HG02571 (cell line): ENCODE results near the gene GRID1.

Source experiments
- ATAC-seq: cut with Tn5 transposase; IDR thresholded peaks from one replicate; pipeline ENCODE4 v1.9.1; 2021; ENCODE audit warnings: mild to moderate bottlenecking, moderate library complexity; ENCODE audit not compliant: unreplicated experiment

GRID1 gene

GRCh38 chr10:86355571-86356038 lies 11.0 kb downstream of the GRID1 start:
- no peak for ATAC-seq

GRCh38 chr10:86354761-86355540 lies 11.6 kb downstream of the GRID1 start:
- peak; percentile 50 for ATAC-seq

- ATAC-seq = no peak
These were observed 12.8 kb downstream of the GRID1 start for GRCh38 chr10:86353506-86354485.

DNA sequence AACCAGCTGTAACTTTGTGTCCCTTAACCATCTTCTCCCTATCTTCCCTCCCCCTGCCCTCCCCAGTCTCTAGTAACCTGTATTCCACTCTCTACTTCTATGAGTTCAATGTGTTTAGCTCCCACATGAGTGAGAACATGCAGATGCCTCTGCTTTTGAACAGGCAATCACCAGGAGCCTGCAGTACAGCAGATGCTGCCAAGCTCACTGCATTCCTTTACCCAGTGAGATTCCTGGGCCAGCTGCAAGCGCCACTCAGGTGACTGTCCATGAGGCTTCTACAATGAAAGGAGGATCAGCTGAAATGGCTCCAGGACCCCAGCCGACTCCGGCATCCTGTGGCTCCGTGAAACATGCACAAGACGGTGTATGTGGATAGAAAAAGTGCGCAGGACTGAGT lies 15.7 kb downstream of the GRID1 start:
- ATAC-seq = no peak

DNA sequence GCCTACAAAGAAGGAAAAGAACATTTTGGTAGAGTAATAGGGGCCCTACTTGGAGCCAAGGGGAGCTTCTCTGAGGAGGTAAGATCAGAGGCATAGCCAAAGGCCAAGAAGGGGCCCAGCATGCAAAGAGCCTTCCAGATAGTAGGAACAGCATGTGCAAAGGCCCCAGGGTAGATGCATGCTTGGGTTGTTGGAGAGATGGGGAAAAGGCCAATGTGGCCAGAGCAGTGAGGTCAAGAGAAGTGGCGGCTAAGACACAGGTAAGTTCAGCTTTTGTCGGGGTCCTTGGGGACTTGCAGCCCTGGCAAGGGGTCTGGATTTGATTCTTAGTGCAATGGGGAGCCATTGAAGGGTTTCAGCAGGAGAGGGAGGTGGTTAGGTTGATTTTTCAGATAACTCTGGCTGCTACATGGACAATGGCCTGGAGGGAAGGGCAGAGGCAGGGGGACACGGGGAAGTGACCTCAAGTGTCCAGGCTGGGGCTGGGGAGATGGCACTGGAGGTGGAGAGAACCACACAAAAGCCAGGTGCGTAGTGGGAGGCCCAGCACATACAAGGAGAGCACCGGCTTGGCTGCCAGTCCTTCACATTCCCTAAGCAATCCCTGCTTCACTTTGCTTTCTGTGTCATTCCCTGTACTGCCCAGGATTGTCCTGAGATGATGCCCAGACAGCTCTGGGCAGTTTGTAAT lies 16.5 kb downstream of the GRID1 start:
- ATAC-seq = no peak

- ATAC-seq = no peak
These were observed 17.1 kb downstream of the GRID1 start for GRCh38 chr10:86349474-86349873.

- ATAC-seq = no peak
These were observed 18.0 kb downstream of the GRID1 start for GRCh38 chr10:86348321-86349210.

DNA sequence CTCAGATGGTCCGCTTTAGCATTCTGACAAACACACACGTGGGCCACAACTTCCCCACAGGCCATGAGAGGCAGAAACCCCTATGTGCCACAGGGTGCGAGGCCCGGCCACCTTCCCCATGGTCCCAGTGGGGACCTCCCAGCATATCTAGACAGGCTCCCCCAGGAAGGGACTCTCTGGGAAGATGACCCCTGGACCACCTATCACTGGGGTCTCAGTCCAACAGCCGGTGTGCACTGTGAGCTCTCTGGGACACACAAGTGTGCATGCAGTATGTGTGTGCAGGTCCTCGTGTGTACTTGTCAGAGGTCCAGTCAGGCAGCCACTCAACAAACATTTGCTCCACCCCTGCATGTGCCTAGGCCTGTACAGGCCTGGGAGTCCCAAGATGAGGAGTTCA lies 18.7 kb downstream of the GRID1 start:
- ATAC-seq = no peak

DNA sequence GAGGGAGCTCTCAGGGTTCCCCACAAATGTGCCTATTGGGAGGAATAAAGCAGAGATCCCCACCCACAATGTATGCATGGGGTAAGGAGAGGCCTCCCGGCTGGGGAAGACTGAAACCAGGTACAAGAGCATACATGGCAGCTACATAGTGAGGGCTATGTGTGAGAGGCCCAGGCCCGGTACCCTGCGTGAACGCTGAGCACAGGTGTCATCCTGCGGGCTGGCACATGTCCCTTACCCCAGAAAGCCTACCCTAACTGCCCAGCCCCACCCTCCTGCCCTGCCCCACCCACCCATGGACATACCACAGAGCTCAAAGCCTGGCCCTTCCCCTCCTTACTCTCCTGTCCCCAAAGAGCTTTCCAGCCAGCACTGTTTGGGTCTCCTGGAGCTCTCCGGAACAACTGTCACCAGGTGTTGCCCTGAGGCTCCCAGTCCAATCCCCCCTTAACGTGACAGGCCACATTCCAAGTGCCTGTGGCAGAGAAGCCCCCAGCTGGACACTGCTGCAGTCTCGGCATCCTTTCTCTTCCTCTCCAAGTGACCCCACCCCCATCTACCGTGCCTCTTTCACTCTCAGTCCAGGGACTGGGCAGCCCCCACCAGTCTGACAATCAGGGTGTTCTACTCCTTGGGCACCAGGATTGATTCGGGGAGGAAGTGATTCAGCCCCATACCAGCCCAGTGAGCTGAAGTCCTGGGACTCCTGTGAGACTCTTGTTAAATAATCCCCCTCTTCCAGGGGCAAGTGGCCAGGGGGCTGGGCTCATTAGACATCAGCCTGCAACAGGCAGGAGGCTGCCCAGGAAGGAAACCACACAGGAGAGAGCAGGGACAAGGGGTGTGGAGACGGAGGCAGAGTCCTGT lies 19.6 kb downstream of the GRID1 start:
- no peak for ATAC-seq

GRCh38 chr10:86345859-86346798 lies 20.5 kb downstream of the GRID1 start:
- no peak for ATAC-seq

DNA sequence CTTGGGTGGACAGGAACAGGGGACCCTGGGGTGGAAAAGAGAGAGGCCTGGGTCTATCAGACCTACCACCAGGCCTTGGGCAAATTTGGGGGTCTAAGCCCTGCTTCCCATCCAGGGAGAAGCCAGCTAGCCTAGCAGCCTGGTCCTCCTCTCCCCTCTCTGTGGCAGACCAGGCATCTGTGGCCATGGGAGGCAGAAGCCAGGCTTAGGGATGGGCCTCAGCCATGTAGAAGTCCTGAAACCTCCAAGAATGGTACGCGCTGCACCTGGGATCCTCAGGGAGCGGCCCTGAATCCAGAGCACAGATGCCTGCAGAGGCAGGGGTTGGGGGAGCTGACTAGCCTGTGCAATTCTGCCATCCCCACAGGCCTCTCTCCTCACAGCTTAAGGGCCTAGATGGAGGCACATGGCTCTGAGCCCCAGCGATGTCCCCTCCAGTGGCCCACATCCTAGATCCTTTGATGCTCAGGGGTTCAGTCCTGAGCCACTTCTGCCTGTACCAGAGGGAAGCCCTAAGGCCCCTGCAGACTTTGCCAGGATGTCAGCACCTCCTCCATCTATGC lies 21.2 kb downstream of the GRID1 start:
- no peak for ATAC-seq

GRCh38 chr10:86344714-86345161 lies 21.9 kb downstream of the GRID1 start:
- no peak for ATAC-seq

DNA sequence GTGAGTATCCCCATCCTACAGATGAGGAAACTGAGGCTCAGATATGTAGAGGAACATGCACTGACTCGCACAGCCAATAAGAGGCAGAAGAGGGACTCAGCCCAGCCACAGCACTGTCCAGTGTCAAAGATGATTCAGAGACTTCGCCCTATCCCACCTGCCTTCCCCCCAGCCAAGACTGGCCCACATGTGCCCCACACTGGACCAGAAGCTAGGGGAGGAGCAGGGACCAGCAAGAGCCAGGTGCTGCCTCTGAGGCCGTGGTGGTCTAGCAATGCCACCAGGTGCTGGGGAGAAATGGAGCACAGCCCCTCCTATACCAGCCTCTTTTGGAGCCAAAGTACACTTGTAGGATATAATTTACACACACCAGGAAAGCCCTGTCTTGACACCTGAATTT lies 22.3 kb downstream of the GRID1 start:
- ATAC-seq = no peak

DNA sequence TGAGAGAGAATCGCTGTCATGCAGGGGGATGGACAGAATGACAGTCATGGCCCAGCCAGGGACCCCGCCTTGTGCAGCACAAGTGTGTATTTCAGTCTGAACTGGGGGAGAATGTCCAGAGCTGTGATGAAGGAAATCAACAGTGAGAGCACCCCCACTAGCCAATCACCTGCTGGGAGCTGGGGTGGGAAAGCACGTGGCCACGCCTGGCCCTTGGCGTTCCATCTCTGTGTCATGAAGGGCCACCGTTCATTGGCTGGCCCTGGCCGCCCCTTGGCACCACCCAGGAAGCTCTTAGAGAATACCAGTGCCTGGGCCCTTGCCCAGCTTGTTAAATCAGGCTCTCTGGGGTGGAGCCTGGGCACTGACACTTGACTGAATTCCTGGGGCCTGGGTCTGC lies 22.8 kb downstream of the GRID1 start:
- no peak for ATAC-seq

GRCh38 chr10:86342111-86342863 lies 24.3 kb downstream of the GRID1 start:
- ATAC-seq = no peak

DNA sequence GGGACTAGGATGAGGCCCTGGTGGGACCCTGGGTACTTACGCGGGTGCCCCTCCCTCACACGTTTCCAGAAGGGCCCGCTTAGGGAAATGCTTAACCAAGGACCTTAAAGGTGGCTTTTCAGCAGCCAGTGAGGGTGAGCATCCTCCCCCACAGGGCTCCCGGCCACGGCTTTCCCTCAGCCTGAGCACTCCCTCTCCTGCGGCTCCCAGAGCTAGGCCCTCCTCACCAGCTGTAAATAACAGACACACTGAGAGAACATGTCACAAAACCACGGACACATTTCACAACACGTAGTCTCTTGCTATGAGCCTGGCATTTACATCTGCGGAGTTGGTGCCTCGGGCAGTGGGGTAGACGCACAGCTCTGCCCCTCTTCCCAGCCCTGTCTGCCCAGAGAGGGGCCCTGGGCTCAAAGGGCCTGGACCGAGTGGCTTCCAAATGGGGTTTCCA lies 25.2 kb downstream of the GRID1 start:
- ATAC-seq = no peak

DNA sequence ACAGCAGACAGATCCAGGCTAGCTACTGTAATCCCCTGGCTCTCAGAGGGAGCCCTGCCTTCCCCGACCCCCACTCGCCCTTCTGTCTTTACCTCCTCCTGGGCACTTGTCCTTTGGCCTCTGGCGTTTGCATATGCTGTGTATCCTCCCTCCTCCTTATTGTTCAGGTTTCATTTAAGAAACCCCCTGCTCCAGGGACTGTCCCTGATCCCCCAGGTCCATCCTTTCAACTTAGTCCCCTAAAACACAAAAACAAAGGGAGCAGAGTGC lies 25.7 kb downstream of the GRID1 start:
- ATAC-seq = no peak
